Endodermal cell (in vitro differentiated cells): ENCODE data around the gene DCBLD2. TPM values are rescaled to one million over a fixed set of nuclear protein-coding genes. Genes with fewer than 3 reads are reported as not detected.
"Not testable (repeated sequence)": the region's sequence is repeated elsewhere in the genome, so short reads cannot be mapped to it uniquely, and the experiment has no call there.

Source experiments
- DNase-seq: peaks from one replicate; pipeline ENCODE4 v3.0.0-alpha.2; 2017
- H3K27ac ChIP-seq: 2 replicates; pipeline ENCODE4 v1.5.1; 2013; ENCODE audit warnings: mild to moderate bottlenecking, low read depth, low read length, moderate library complexity
- H3K27me3 ChIP-seq: 2 replicates; pipeline ENCODE4 v1.6.1; 2013; ENCODE audit warnings: mild to moderate bottlenecking, low read length, moderate library complexity; ENCODE audit not compliant: insufficient read depth, control insufficient read depth, poor library complexity, severe bottlenecking
- H3K36me3 ChIP-seq: 2 replicates; pipeline ENCODE4 v1.7.0; 2013; ENCODE audit warnings: mild to moderate bottlenecking, low read length, moderate library complexity; ENCODE audit not compliant: control insufficient read depth, insufficient read depth
- H3K4me1 ChIP-seq: one replicate; pipeline ENCODE4 v1.7.0; 2013; ENCODE audit warnings: low read length; ENCODE audit not compliant: control insufficient read depth, insufficient read depth
- H3K4me3 ChIP-seq: 2 replicates; pipeline ENCODE4 v1.5.1; 2013; ENCODE audit warnings: mild to moderate bottlenecking, low read length, moderate library complexity
- H3K9ac ChIP-seq: 2 replicates; pipeline ENCODE4 v1.6.1; 2013; ENCODE audit warnings: mild to moderate bottlenecking, low read length, moderate library complexity; ENCODE audit not compliant: poor library complexity, severe bottlenecking; ENCODE audit errors: extremely low read depth
- H3K9me3 ChIP-seq: 2 replicates; pipeline ENCODE4 v1.6.1; 2013; ENCODE audit warnings: mild to moderate bottlenecking, low read length, moderate library complexity; ENCODE audit not compliant: control insufficient read depth
- H3K27ac Mint-ChIP-seq: 2 replicates; pipeline ENCODE4 v1.8.0; 2020; ENCODE audit warnings: mixed read lengths
- H3K27me3 Mint-ChIP-seq: 2 replicates; pipeline ENCODE4 v1.8.0; 2021; ENCODE audit warnings: mild to moderate bottlenecking, mixed read lengths; ENCODE audit not compliant: insufficient read depth
- H3K36me3 Mint-ChIP-seq: 2 replicates; pipeline ENCODE4 v1.8.0; 2020; ENCODE audit warnings: low read depth, mixed read lengths
- H3K4me1 Mint-ChIP-seq: 2 replicates; pipeline ENCODE4 v1.8.0; 2020; ENCODE audit warnings: mixed read lengths
- H3K4me3 Mint-ChIP-seq: 2 replicates; pipeline ENCODE4 v1.8.0; 2020; ENCODE audit warnings: mild to moderate bottlenecking, moderate library complexity, mixed read lengths
- H3K9me3 Mint-ChIP-seq: 2 replicates; pipeline ENCODE4 v1.8.0; 2020; ENCODE audit warnings: mild to moderate bottlenecking, mixed read lengths
- WGBS, 2 experiments: methylation state at CpG; one replicate each; pipeline versions ENCODE4 v1.1.5 to v1.1.7; 2013; ENCODE audit warnings: missing lambda C conversion rate in 2 of 2, mixed read lengths in 1 of 2; ENCODE audit not compliant: insufficient coverage in 1 of 2, insufficient read length in 1 of 2; 5-methylcytosine and 5-hydroxymethylcytosine counted together
- total RNA-seq, 2 donors: library from RNA; stranded (reverse); fragmentation: NEBNext Ultra II Directional in 1 of 2; extraction: Animal tissue kit (Norgen Biotek cat#: 25700) in 1 of 2; gene quantifications; 2 replicates in 1 of 2; 3 replicates in 1 of 2; pipeline ENCODE4 v1.2.1, GENCODE V29; 2021
- TF ChIP-seq, protein P1 (sequence below): fragments of 200-600 bp; sonication (generic); conservative IDR thresholded peaks from 2 replicates; pipeline ENCODE4 v1.5.0; 2021; ENCODE audit warnings: antibody characterized with exemption, mild to moderate bottlenecking

The DCBLD2 gene
- total RNA-seq, 2 donors from 2014 or later, result 70.7 to 80.9 TPM

DNA sequence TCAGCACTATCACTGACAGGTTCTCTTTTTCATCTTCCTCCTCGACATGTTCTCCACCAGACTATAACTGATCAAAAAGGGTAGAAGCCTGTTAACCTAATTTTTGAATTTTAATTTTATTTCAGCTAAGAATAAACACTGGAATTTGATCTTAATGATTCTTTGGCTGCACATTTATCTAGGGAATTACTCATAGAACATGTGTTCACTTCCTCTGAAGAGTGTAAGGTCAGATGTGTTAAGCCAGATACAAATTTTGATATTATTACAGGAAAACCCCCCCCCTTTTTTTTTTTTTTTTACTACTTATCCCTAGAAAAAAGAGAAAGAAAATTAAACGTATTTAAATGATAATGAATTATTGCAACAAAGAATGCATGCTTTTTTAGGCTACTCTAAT, 15.0 kb downstream of the DCBLD2 start:
- no peaks in the 10 kb centered on the region for H3K27me3 ChIP-seq
- no peak overlapping the region for H3K4me3 Mint-ChIP-seq
- H3K27me3 Mint-ChIP-seq, result no peaks in the 10 kb centered on the region
- H3K36me3 ChIP-seq, result peaks cover 4% of the 10 kb centered on the region
- H3K9me3 Mint-ChIP-seq, result peaks cover 7% of the 10 kb centered on the region
- 94% methylated on average over 1 of the region's 2 CpGs; no CpG with 5 or more reads in 1 of the 2 experiments for WGBS, 2 experiments
- peak overlapping the region; percentile 33 for H3K4me3 ChIP-seq
- H3K4me1 ChIP-seq, result peaks cover 7% of the 10 kb centered on the region
- H3K9ac ChIP-seq, result no peak overlapping the region
- H3K4me1 Mint-ChIP-seq, result peaks cover 32% of the 10 kb centered on the region
- no peak overlapping the region for H3K27ac Mint-ChIP-seq
- TF ChIP-seq, protein P1, sequence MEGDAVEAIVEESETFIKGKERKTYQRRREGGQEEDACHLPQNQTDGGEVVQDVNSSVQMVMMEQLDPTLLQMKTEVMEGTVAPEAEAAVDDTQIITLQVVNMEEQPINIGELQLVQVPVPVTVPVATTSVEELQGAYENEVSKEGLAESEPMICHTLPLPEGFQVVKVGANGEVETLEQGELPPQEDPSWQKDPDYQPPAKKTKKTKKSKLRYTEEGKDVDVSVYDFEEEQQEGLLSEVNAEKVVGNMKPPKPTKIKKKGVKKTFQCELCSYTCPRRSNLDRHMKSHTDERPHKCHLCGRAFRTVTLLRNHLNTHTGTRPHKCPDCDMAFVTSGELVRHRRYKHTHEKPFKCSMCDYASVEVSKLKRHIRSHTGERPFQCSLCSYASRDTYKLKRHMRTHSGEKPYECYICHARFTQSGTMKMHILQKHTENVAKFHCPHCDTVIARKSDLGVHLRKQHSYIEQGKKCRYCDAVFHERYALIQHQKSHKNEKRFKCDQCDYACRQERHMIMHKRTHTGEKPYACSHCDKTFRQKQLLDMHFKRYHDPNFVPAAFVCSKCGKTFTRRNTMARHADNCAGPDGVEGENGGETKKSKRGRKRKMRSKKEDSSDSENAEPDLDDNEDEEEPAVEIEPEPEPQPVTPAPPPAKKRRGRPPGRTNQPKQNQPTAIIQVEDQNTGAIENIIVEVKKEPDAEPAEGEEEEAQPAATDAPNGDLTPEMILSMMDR, result no peak
- H3K36me3 Mint-ChIP-seq, result peaks cover 12% of the 10 kb centered on the region
- no peaks in the 10 kb centered on the region for H3K9me3 ChIP-seq
- H3K27ac ChIP-seq, result no peak overlapping the region
- DNase-seq, result no peak

DNA sequence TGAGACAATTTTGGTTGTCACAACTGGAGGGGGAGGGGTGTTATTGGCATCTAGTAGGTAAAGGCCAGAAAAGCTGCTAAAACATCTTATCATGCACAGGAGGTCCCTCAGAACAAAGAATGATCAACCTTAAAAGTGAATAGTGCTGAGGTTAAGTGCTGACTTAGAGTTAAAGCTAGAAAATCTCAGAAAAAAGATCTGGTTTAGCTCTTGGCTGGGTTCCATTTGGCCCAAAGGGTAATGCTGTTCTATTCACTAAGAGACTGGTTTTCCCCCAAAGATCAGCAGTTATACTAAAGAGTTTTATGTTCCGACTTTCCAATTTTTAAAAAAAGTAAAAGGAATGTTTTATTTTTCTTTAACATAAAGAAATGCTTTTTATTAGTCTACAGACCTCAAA, 15.6 kb downstream of the DCBLD2 start:
- H3K9me3 Mint-ChIP-seq, result peaks cover 7% of the 10 kb centered on the region
- no peak for DNase-seq
- H3K4me1 ChIP-seq, result peaks cover 5% of the 10 kb centered on the region
- H3K9ac ChIP-seq, result no peak overlapping the region
- TF ChIP-seq, protein P1, result no peak
- no peaks in the 10 kb centered on the region for H3K9me3 ChIP-seq
- H3K27ac ChIP-seq, result no peak overlapping the region
- WGBS, 2 experiments, result no CpG with 5 or more reads among the region's 1 CpG
- peaks cover 10% of the 10 kb centered on the region for H3K36me3 ChIP-seq
- peak overlapping the region; percentile 65 for H3K27ac Mint-ChIP-seq
- H3K4me3 Mint-ChIP-seq, result no peak overlapping the region
- no peaks in the 10 kb centered on the region for H3K27me3 ChIP-seq
- no peaks in the 10 kb centered on the region for H3K27me3 Mint-ChIP-seq
- peaks cover 19% of the 10 kb centered on the region for H3K36me3 Mint-ChIP-seq
- H3K4me3 ChIP-seq, result peak overlapping the region; percentile 33
- peaks cover 32% of the 10 kb centered on the region for H3K4me1 Mint-ChIP-seq

DNA sequence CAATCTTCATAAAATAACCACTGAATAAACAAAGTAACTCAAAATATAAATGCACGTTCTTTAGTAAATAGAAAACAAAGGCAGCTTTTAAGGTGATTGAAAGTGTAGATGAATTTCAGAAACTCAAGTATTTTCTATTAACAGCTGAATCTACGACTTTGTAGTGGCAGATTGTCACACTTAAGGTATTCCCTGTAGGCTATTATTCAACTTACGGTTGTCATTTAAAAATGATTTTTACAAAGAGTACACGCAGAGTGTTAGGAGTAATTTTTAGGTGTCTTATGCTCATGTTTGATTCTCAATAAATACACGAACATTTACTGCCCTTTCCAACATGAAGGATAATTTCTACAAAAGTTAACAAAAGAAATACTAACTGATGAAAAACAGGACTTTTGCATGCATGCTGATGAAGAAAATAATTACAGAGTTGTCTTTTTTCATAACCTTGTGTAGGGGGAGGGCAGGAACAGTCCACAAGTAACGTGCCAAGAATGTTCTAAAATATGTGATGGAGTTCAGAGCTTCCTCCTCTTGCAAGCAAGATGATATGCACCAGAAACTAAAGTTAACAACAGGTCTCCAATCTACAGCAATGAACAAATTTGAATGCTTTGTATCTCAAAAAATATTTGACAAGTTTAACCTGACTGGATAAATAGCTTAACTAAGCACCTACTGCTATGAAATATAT, 16.7 kb downstream of the DCBLD2 start:
- Histone ChIP-seq H3K27ac (no peak overlapping the region), H3K4me3 (no peak overlapping the region), H3K27me3 (no peaks in the 10 kb centered on the region), H3K36me3 (peaks cover 16% of the 10 kb centered on the region), H3K9me3 (no peaks in the 10 kb centered on the region), H3K4me1 (peaks cover 4% of the 10 kb centered on the region), H3K9ac (no peak overlapping the region)
- Mint-ChIP-seq H3K4me1 (peaks cover 34% of the 10 kb centered on the region), H3K36me3 (peaks cover 28% of the 10 kb centered on the region), H3K9me3 (peaks cover 7% of the 10 kb centered on the region), H3K4me3 (no peak overlapping the region), H3K27ac (peak overlapping the region; percentile 45), H3K27me3 (no peaks in the 10 kb centered on the region)
- TF ChIP-seq, protein P1, result no peak
- no peak for DNase-seq
- WGBS, 2 experiments, result 85 to 88% methylated on average over 3 to 6 of the region's 6 CpGs

DNA sequence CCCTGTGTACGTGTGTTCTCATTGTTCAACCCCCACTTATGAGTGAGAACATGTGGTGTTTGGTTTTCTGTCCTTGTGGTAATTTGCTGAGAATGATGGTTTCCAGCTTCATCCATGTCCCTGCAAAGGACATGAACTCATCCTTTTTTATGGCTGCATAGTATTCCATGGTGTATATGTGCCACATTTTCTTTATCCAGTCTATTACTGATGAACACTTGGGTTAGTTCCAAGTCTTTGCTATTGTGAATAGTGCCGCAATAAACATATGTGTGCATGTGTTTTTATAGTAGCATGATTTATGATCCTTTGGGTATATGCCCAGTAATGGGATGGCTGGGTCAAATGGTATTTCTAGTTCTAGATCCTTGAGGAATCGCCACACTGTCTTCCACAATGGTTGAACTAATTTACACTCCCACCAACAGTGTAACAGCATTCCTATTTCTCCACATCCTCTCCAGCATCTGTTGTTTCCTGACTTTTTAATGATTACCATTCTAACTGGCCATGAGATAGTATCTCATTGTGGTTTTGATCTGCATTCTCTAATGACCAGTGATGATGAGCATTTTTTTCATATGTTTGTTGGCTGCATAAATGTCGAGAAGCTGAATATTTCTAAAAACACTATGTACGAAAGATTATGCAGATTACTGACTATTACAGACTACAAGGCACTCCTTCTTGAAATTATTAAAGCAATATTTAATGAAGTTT, 18.7 kb downstream of the DCBLD2 start:
- WGBS, 2 experiments, result 94 to 100% methylated on average over 1 to 4 of the region's 5 CpGs
- not testable (repeated sequence) for H3K4me3 Mint-ChIP-seq, H3K27ac Mint-ChIP-seq, H3K4me1 ChIP-seq, H3K4me3 ChIP-seq, H3K9ac ChIP-seq, DNase-seq, H3K27me3 ChIP-seq, H3K9me3 Mint-ChIP-seq, H3K27me3 Mint-ChIP-seq, H3K27ac ChIP-seq, H3K9me3 ChIP-seq
- Mint-ChIP-seq H3K36me3 (peaks cover 43% of the 10 kb centered on the region), H3K4me1 (peaks cover 41% of the 10 kb centered on the region)
- peaks cover 16% of the 10 kb centered on the region for H3K36me3 ChIP-seq
